ENCODE results near the gene WDR38. TPM values are rescaled to one million over a fixed set of nuclear protein-coding genes. Genes with fewer than 3 reads are reported as not detected.
"Not testable (repeated sequence)": the region's sequence is repeated elsewhere in the genome, so short reads cannot be mapped to it uniquely, and the experiment has no call there.

The WDR38 gene
- total and polyA plus RNA-seq, 9 of the 15 experiments (the other 6 are each of a cell fraction or from before 2014, with no cell fraction given): not detected

DNA sequence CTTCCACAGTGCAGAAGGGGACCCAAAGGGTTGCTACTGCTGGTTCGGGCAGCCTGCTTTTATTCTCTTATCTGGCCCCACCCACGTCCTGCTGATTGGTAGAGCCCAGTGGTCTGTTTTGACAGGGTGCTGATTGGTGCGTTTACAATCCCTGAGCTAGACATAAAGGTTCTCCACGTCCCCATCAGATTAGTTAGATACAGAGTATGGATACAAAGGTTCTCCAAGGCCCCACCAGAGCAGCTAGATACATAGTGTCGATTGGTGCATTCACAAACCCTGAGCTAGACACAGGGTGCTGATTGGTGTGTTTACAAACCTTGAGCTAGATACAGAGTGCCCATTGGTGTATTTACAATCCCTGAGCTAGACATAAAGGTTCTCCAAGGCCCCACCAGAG lies 15.1 kb upstream of the WDR38 start:
- intact Hi-C loops (cut with micrococcal nuclease); DNase-seq (ENCODE audit: extremely low read depth in 1 of 4, low spot score in 3 of 4); H3K36me3 ChIP-seq (ENCODE audit: control insufficient read depth, insufficient read depth, low read length); H3K9me1 ChIP-seq (ENCODE audit: control insufficient read depth, insufficient read depth, low read length); H3K79me2 ChIP-seq (ENCODE audit: control insufficient read depth, insufficient read depth, low read length); FAIRE-seq; H4K20me1 ChIP-seq (replicated peaks; ENCODE audit: control insufficient read depth, insufficient read depth, low read length); H3K27ac ChIP-seq (ENCODE audit: extremely low read depth, low read depth, low read length); H3K4me3 ChIP-seq; H3K9me3 ChIP-seq (replicated peaks; ENCODE audit: control insufficient read depth, insufficient read depth, low read depth, low read length); H3K9ac ChIP-seq (ENCODE audit: insufficient read depth in 1 of 2, low read depth in 2 of 2, low read length in 2 of 2); CTCF ChIA-PET (ENCODE audit: low intra/inter-chr PET ratio); H3K27me3 ChIP-seq (ENCODE audit: control insufficient read depth in 2 of 2, insufficient read depth in 2 of 2, low read length in 2 of 2); BruUV-seq (replicated peaks); H3K4me2 ChIP-seq (ENCODE audit: insufficient read depth, low read length); in situ Hi-C loops (cut with MboI); ATAC-seq: not testable (repeated sequence)
- peak; percentile 43 for TF ChIP-seq NFYB (IDR thresholded peaks at IDR 0.05; ENCODE audit: extremely low read depth, insufficient read length)
- Histone ChIP-seq H3K4me1 (replicated peaks in 1 of 2; ENCODE audit: control insufficient read depth in 2 of 2, insufficient read depth in 2 of 2, low read length in 2 of 2) (peaks cover 0 to 27% of the 10 kb centered on the region in 2 experiments; a peak in 3 of 5 replicates), H2AFZ (ENCODE audit: low read depth, low read length) (0 out of 2 replicates have a peak overlapping the region, but pooled peaks have one; percentile 38)
- POLR2A ChIA-PET: interaction anchor here (0.9 to 1.1 kb wide), 4 partner anchors 11 to 26 kb away, joined by 3 to 5 read pairs (median 4); no protein-coding TSS in a partner anchor
- WGBS (ENCODE audit: insufficient coverage, low coverage, missing lambda C conversion rate): 39% methylated on average over 4 of the region's 5 CpGs

- POLR2A ChIA-PET: interaction anchor here (0.9 to 1.1 kb wide), 3 partner anchors 11 to 20 kb away, joined by 3 to 5 read pairs (median 4); no protein-coding TSS in a partner anchor
- H3K79me2 ChIP-seq (ENCODE audit: control insufficient read depth, insufficient read depth, low read length); FAIRE-seq; H3K4me3 ChIP-seq; DNase-seq (ENCODE audit: extremely low read depth in 1 of 4, low spot score in 3 of 4); ATAC-seq; CTCF ChIA-PET (ENCODE audit: low intra/inter-chr PET ratio); in situ Hi-C loops (cut with MboI); H3K27ac ChIP-seq (ENCODE audit: extremely low read depth, low read depth, low read length); BruUV-seq (replicated peaks); intact Hi-C loops (cut with micrococcal nuclease); H3K4me2 ChIP-seq (ENCODE audit: insufficient read depth, low read length); H2AFZ ChIP-seq (ENCODE audit: low read depth, low read length); H3K9me3 ChIP-seq (replicated peaks; ENCODE audit: control insufficient read depth, insufficient read depth, low read depth, low read length); H4K20me1 ChIP-seq (replicated peaks; ENCODE audit: control insufficient read depth, insufficient read depth, low read length); H3K9ac ChIP-seq (ENCODE audit: insufficient read depth in 1 of 2, low read depth in 2 of 2, low read length in 2 of 2); H3K27me3 ChIP-seq (ENCODE audit: control insufficient read depth in 2 of 2, insufficient read depth in 2 of 2, low read length in 2 of 2); H3K36me3 ChIP-seq (ENCODE audit: control insufficient read depth, insufficient read depth, low read length); H3K9me1 ChIP-seq (ENCODE audit: control insufficient read depth, insufficient read depth, low read length): not testable (repeated sequence)
- H3K4me1 ChIP-seq (replicated peaks in 1 of 2; ENCODE audit: control insufficient read depth in 2 of 2, insufficient read depth in 2 of 2, low read length in 2 of 2): peaks cover 0 to 31% of the 10 kb centered on the region in 2 experiments; a peak in 3 of 5 replicates
- WGBS (ENCODE audit: insufficient coverage, low coverage, missing lambda C conversion rate): 91% methylated on average over 12 of the region's 52 CpGs
These were observed 14.5 kb upstream of the WDR38 start for GRCh38 chr9:124838567-124839275.

Measured in K562 (cell line).